ENCODE results near the gene CERS2. TPM values are rescaled to one million over a fixed set of nuclear protein-coding genes. Genes with fewer than 3 reads are reported as not detected.

Gene CERS2
- total and polyA plus RNA-seq, 2 of the 13 experiments (the other 11 are each of a cell fraction or from before 2014, with no cell fraction given), result 269 to 298 TPM

- TF ChIP-seq, protein P1, sequence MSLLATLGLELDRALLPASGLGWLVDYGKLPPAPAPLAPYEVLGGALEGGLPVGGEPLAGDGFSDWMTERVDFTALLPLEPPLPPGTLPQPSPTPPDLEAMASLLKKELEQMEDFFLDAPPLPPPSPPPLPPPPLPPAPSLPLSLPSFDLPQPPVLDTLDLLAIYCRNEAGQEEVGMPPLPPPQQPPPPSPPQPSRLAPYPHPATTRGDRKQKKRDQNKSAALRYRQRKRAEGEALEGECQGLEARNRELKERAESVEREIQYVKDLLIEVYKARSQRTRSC (CRISPR knock-in tag; IDR thresholded peaks at IDR 0.05; ENCODE audit: low read depth), result no peak
- no peak for TF ChIP-seq MLX (CRISPR knock-in tag; IDR thresholded peaks at IDR 0.05)
- TF ChIP-seq, protein P2, sequence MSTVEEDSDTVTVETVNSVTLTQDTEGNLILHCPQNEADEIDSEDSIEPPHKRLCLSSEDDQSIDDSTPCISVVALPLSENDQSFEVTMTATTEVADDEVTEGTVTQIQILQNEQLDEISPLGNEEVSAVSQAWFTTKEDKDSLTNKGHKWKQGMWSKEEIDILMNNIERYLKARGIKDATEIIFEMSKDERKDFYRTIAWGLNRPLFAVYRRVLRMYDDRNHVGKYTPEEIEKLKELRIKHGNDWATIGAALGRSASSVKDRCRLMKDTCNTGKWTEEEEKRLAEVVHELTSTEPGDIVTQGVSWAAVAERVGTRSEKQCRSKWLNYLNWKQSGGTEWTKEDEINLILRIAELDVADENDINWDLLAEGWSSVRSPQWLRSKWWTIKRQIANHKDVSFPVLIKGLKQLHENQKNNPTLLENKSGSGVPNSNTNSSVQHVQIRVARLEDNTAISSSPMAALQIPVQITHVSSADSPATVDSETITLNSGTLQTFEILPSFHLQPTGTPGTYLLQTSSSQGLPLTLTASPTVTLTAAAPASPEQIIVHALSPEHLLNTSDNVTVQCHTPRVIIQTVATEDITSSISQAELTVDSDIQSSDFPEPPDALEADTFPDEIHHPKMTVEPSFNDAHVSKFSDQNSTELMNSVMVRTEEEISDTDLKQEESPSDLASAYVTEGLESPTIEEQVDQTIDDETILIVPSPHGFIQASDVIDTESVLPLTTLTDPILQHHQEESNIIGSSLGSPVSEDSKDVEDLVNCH (CRISPR knock-in tag; IDR thresholded peaks at IDR 0.05), result no peak
- TF ChIP-seq, protein P3, sequence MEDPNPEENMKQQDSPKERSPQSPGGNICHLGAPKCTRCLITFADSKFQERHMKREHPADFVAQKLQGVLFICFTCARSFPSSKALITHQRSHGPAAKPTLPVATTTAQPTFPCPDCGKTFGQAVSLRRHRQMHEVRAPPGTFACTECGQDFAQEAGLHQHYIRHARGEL (CRISPR knock-in tag; IDR thresholded peaks at IDR 0.05), result no peak
- TF ChIP-seq, protein P4, sequence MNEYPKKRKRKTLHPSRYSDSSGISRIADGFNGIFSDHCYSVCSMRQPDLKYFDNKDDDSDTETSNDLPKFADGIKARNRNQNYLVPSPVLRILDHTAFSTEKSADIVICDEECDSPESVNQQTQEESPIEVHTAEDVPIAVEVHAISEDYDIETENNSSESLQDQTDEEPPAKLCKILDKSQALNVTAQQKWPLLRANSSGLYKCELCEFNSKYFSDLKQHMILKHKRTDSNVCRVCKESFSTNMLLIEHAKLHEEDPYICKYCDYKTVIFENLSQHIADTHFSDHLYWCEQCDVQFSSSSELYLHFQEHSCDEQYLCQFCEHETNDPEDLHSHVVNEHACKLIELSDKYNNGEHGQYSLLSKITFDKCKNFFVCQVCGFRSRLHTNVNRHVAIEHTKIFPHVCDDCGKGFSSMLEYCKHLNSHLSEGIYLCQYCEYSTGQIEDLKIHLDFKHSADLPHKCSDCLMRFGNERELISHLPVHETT (CRISPR knock-in tag; conservative IDR thresholded peaks at IDR 0.05), result no peak
- TF ChIP-seq MZF1 (CRISPR knock-in tag; IDR thresholded peaks at IDR 0.05; ENCODE audit: borderline replicate concordance), result no peak
- no peak for TF ChIP-seq REXO4 (CRISPR knock-in tag; IDR thresholded peaks at IDR 0.05; ENCODE audit: borderline replicate concordance)
- TF ChIP-seq, protein P5, sequence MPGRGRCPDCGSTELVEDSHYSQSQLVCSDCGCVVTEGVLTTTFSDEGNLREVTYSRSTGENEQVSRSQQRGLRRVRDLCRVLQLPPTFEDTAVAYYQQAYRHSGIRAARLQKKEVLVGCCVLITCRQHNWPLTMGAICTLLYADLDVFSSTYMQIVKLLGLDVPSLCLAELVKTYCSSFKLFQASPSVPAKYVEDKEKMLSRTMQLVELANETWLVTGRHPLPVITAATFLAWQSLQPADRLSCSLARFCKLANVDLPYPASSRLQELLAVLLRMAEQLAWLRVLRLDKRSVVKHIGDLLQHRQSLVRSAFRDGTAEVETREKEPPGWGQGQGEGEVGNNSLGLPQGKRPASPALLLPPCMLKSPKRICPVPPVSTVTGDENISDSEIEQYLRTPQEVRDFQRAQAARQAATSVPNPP (CRISPR knock-in tag; IDR thresholded peaks at IDR 0.05), result no peak
- TF ChIP-seq ZNF782 (CRISPR knock-in tag; IDR thresholded peaks at IDR 0.05; ENCODE audit: borderline replicate concordance), result no peak
- TF ChIP-seq ZFY (CRISPR knock-in tag; IDR thresholded peaks at IDR 0.05), result 0 out of 2 replicates have a peak, but pooled peaks have one; percentile 40
- TF ChIP-seq ZFP82 (CRISPR knock-in tag; IDR thresholded peaks at IDR 0.05; ENCODE audit: borderline replicate concordance), result no peak
- peak in 1 of 2 experiments; percentile 81; a peak in 1 of 4 replicates for TF ChIP-seq ATF4 (CRISPR knock-in tag; IDR thresholded peaks at IDR 0.05)
- no peak for TF ChIP-seq NBN (conservative IDR thresholded peaks at IDR 0.05)
- TF ChIP-seq, protein P6, sequence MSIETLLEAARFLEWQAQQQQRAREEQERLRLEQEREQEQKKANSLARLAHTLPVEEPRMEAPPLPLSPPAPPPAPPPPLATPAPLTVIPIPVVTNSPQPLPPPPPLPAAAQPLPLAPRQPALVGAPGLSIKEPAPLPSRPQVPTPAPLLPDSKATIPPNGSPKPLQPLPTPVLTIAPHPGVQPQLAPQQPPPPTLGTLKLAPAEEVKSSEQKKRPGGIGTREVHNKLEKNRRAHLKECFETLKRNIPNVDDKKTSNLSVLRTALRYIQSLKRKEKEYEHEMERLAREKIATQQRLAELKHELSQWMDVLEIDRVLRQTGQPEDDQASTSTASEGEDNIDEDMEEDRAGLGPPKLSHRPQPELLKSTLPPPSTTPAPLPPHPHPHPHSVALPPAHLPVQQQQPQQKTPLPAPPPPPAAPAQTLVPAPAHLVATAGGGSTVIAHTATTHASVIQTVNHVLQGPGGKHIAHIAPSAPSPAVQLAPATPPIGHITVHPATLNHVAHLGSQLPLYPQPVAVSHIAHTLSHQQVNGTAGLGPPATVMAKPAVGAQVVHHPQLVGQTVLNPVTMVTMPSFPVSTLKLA (IDR thresholded peaks at IDR 0.05), result no peak
- peak; percentile 69 for TF ChIP-seq POLR2AphosphoS5 (IDR thresholded peaks at IDR 0.05; ENCODE audit: low read depth, low read length)
- no peak for TF ChIP-seq CREB3 (CRISPR knock-in tag; IDR thresholded peaks at IDR 0.05)
- TF ChIP-seq ZNF570 (CRISPR knock-in tag; IDR thresholded peaks at IDR 0.05; ENCODE audit: borderline replicate concordance), result no peak
These were observed 6.7 kb upstream of the CERS2 start (continued) for GRCh38 chr1:150981177-150981804.
